Stomach smooth muscle (tissue), 2 donors: ENCODE data around the gene SPRED2.

ENCODE experiments used
- H3K27ac ChIP-seq: one replicate; pipeline ENCODE4 v1.7.0; 2013; ENCODE audit warnings: mild to moderate bottlenecking, low read length, inconsistent platforms
- H3K27me3 ChIP-seq, 2 donors: one replicate each; pipeline ENCODE4 v1.7.0; 2013; ENCODE audit warnings: low read length in 2 of 2; ENCODE audit not compliant: insufficient read depth in 2 of 2, control insufficient read depth in 1 of 2
- H3K36me3 ChIP-seq, 2 donors: one replicate each; pipeline ENCODE4 v1.7.0; 2013; ENCODE audit warnings: low read length in 2 of 2; ENCODE audit not compliant: control insufficient read depth in 2 of 2, insufficient read depth in 2 of 2
- H3K4me1 ChIP-seq: one replicate; pipeline ENCODE4 v1.7.0; 2013; ENCODE audit warnings: low read length; ENCODE audit not compliant: control insufficient read depth, insufficient read depth
- H3K4me3 ChIP-seq, 2 donors: one replicate each; pipeline ENCODE4 v1.7.0; 2013; ENCODE audit warnings: low read length in 2 of 2
- H3K9ac ChIP-seq, 2 donors: one replicate each; pipeline ENCODE4 v1.7.0; 2013; ENCODE audit warnings: low read length in 2 of 2, mild to moderate bottlenecking in 1 of 2
- H3K9me3 ChIP-seq, 2 donors: one replicate each; pipeline ENCODE4 v1.7.0; 2013; ENCODE audit warnings: low read length in 2 of 2; ENCODE audit not compliant: control insufficient read depth in 2 of 2
- donor health status: healthy.
- donor health status: Pancreatic carcinoma.

Gene SPRED2

DNA sequence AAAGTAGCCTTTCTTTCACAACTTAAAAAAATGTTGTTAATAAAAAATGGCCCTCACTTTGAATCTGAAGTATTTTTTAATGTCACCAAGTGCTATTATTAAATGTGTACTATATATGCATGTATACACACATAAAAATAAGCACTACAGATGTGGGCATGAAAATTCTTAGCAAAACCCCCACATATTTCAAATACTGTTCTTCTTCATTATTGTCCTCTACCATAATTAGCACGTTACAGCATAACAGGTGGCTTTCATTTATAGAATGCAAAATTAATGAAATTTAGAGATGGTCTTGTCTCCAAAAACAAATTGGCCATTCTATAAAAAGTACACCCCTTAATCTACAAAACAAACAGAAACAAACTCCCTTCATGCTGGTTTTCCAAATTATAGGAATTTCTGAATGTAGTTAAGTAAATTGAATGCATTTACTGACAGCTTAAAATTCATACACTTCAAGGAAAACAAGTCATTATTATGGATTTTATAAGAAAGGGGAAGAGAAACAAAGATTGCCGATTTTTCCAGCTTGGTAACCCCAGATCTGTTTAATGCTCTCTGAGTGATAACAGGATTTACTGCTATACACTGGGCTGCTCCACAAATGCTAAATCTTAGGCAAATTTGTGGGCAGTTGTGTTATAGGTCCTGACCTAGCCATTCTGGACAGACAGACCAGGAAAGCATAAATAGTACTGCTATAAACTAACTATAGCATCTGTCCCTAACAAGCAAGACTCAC lies 67.2 kb downstream of the SPRED2 start:
- no peaks in the 10 kb centered on the region for H3K9me3 ChIP-seq
- peaks cover 11% of the 10 kb centered on the region for H3K4me1 ChIP-seq
- no peak overlapping the region for H3K4me3 ChIP-seq
- no peaks in the 10 kb centered on the region for H3K27me3 ChIP-seq
- no peak overlapping the region for H3K27ac ChIP-seq
- H3K9ac ChIP-seq: no peak overlapping the region
- no peaks in the 10 kb centered on the region for H3K36me3 ChIP-seq

DNA sequence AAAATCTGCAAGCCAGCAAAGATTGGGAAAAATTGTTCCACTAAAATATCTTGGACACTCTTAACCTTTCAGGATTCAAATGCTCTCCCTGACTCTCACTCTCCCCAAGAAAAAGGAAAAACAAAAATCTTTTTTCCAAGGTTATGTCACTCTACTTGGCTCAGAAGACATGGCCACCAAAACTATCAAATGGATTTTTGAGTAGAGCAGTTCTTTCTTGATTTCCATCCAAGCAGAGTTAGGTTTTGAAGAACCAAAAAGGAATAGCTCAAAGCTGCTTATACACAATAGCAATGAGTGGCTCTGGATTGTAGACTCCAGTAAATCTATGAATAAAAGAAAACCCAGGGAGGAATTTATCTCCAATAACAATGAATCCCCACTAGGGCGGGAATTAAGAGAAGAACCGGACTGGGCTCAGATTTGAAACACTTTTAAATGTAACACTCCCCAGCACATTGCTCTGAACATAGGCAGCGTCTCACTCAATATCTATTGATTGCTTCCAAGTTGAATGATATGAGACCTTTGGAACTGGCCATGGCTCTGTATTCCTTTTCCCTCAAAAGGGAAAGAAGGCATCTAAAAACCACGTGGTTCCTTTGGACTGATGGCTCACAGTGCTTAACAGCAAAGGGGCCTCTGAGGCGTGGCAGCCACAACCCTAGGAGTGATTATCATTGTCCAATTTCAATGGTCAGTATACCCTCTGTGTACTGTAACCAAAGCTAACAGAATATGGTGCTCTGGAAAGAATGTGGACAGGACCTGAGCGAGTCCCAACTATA lies 68.3 kb downstream of the SPRED2 start:
- Histone ChIP-seq H3K4me3 (no peak overlapping the region), H3K36me3 (no peaks in the 10 kb centered on the region), H3K9me3 (no peaks in the 10 kb centered on the region), H3K27me3 (no peaks in the 10 kb centered on the region), H3K27ac (no peak overlapping the region), H3K4me1 (peaks cover 11% of the 10 kb centered on the region), H3K9ac (no peak overlapping the region)

DNA sequence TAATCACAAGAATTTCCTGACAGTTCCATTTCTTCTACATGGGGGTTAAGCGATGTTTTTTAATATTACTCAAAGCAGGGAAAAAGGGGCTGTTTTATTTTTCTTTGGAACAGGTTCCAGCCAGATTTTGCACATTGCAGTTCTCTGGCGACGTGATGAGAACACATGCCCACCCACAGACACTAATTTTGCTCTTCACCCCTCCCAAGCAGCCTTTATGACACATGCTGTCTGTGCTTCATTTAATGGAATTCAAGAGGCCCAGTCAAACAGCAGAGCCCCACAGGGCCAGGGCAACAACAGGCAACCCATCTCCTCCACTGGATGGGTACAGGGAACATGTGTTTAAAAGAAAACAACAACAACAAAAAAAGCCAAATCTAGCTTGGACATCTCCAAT lies 70.8 kb downstream of the SPRED2 start:
- Histone ChIP-seq H3K9ac (no peak overlapping the region), H3K4me3 (no peak overlapping the region), H3K4me1 (peaks cover 3% of the 10 kb centered on the region), H3K27me3 (no peaks in the 10 kb centered on the region), H3K36me3 (no peaks in the 10 kb centered on the region), H3K9me3 (no peaks in the 10 kb centered on the region), H3K27ac (no peak overlapping the region)

DNA sequence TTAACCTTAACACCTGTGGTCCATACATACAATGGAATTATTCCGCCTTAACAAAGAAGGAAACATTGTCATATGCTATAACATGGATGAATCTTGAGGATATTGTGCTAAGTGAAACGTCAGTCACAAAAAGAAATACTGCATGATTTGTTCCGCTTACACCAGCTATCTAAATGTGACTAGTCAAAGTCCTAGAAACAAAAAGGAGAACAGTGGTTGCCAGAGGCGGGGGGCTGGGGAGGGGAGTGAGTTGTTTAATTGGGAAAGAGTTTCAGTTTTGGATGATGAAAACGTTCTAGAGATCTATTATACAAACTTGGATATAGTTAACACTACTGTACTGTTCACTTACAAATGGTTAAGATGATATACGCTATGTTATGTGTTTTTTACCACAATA lies 72.0 kb downstream of the SPRED2 start:
- Histone ChIP-seq H3K36me3 (no peaks in the 10 kb centered on the region), H3K4me1 (peaks cover 3% of the 10 kb centered on the region), H3K27me3 (no peaks in the 10 kb centered on the region), H3K9me3 (no peaks in the 10 kb centered on the region), H3K4me3 (no peak overlapping the region), H3K27ac (no peak overlapping the region), H3K9ac (no peak overlapping the region)

DNA sequence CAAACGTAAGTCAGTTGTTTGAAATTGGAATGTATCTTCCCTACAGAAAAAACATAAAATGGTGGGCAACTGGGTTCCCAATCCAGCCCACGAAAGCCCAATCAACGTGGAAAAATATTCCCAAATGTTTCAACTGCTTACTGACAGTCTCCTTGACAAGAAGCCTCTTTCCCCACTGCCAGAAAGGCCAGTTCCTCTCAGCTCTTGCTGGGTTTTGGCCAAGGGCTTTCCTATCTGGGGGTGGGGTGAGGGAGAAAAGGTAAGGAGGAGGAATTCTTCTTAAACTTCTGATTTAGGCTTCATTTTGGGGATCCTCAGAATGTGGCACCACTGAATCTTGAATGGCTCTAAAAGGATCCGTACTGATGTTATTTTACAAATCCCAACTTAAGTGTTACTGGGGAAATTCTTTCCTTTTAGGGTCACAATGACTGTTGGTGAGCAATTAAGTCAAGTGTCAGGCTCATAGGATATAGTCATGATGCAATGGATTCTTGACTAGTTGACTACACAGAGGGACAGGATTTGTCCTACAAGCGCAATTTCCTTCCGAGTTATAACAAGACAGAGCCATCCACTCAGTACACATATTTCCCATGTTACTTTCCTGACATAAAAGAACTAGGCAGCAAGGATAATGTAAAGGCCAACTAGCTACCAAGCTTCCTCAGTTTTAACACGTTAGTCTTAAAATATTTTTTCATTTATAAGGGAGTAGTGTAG lies 73.6 kb downstream of the SPRED2 start:
- H3K27me3 ChIP-seq: no peaks in the 10 kb centered on the region
- H3K9me3 ChIP-seq: no peaks in the 10 kb centered on the region
- no peaks in the 10 kb centered on the region for H3K36me3 ChIP-seq
- no peak overlapping the region for H3K27ac ChIP-seq
- no peak overlapping the region for H3K4me3 ChIP-seq
- no peak overlapping the region for H3K9ac ChIP-seq
- peaks cover 3% of the 10 kb centered on the region for H3K4me1 ChIP-seq

DNA sequence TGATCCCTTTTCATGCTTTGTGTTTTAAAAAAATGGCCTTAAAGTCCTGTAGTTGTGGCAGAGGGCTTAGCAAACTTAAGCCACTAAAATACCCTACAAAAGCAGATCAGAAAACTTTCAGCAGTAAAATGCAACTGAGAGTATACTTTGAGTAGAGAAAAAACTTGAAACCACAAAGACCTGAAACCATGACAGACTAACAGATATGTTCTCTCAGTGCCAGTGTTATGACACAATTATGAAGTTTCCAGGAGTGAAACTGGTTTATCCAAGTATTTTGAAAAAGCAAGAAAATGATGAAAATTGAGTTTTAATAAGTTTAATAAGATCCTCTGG lies 74.5 kb downstream of the SPRED2 start:
- Histone ChIP-seq H3K9ac (no peak overlapping the region), H3K4me1 (no peaks in the 10 kb centered on the region)

DNA sequence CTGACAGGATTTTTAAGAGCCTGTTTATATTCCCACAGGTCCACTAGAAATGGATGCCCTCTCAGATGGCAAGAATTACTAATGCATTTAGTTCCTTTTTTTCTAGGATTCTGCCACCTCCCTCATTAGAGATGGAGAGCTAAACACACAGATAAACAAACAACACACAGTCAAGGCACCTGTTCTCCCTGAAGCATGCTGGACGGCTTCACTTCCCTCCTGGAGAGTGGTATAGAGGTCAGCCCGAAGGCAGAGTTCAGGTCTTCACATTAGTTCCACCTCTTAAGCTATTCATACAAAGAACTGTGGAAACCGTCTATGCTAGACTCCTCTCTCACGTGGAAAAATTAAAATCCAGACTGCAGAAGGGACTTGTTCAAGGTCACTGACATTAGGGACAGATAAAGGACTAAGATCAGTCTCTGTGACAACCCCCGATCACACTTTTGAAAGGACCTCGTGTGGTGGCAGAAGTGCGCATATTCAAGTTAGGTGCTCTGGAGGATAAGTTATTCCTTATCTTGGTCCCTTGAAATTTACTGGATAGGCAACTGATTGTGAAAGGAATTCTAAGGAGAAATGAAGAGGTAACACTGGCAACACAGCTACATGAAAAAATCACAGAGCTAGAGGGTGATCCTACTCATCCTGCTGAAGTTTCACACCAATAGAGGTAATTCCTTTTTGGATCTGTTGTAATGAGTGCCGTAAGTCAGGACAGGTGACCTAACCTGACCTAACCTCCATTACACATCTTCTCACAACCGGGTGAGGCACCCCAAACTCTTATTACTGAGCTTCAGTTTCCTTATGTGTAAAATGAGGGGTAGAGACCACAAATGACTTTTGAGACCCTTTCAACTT lies 75.1 kb downstream of the SPRED2 start:
- Histone ChIP-seq H3K27me3 (no peaks in the 10 kb centered on the region), H3K27ac (no peak overlapping the region), H3K9me3 (no peaks in the 10 kb centered on the region), H3K4me1 (no peaks in the 10 kb centered on the region), H3K36me3 (no peaks in the 10 kb centered on the region), H3K9ac (no peak overlapping the region), H3K4me3 (no peak overlapping the region)

More for the DNA sequence above, 74.5 kb downstream of the SPRED2 start:
- no peak overlapping the region for H3K27ac ChIP-seq
- no peaks in the 10 kb centered on the region for H3K9me3 ChIP-seq
- H3K4me3 ChIP-seq: no peak overlapping the region
- H3K36me3 ChIP-seq: no peaks in the 10 kb centered on the region
- no peaks in the 10 kb centered on the region for H3K27me3 ChIP-seq

DNA sequence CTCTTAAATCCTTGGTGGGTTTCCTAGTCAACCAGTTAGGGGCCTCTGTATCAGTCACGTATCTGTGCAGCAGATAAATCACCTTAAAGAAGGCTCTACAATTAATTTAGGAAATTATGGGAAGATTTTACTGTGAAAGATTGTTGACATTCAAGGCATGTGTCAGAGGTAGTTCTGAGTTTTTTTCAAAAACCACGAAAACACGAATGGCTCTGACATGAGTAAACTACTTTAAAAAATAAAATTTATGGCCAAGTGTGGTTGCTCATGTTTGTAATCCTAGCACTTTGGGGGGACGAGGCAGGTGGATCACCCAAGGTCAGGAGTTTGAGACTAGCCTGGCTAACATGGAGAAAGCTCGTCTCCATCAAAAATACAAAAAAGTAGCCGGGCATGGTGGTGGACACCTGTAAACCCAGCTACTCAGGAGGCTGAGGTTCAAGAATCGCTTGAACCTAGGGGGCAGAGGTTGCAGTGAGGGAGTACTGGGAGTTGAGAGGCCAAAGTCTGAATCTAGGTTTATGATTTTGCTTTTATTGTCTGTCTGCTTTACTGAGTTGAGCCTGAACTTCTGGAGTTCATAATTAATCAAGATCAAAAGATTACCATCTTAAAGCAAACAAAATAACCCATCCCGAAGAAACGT lies 77.1 kb downstream of the SPRED2 start:
- peaks cover 1% of the 10 kb centered on the region for H3K4me1 ChIP-seq

DNA sequence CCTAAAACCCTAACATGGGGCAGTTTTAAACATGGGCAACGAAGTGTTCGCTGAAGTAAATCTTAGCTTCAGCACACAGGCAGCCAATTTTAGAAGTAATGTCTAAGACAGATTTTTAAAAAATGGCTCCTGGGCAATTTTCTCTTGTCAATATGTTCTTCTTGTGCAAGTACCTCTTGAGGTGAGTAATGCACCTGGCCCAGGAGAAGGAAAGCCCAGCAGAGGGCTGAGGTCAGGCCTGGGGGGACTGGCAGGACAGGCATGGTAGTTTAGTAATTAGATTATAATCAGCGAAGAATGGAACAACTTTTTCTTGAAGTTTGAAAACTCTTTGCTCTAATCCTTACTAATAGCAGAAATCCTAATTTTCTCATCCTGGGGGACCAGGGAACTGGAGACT lies 77.6 kb downstream of the SPRED2 start:
- Histone ChIP-seq H3K27ac (no peak overlapping the region), H3K36me3 (no peaks in the 10 kb centered on the region), H3K4me1 (peaks cover 7% of the 10 kb centered on the region), H3K9ac (no peak overlapping the region), H3K27me3 (no peaks in the 10 kb centered on the region), H3K4me3 (no peak overlapping the region), H3K9me3 (no peaks in the 10 kb centered on the region)

More for the DNA sequence above, 77.1 kb downstream of the SPRED2 start:
- H3K9me3 ChIP-seq: no peaks in the 10 kb centered on the region
- no peaks in the 10 kb centered on the region for H3K36me3 ChIP-seq
- no peak overlapping the region for H3K4me3 ChIP-seq
- no peaks in the 10 kb centered on the region for H3K27me3 ChIP-seq
- no peak overlapping the region for H3K27ac ChIP-seq
- H3K9ac ChIP-seq: no peak overlapping the region

DNA sequence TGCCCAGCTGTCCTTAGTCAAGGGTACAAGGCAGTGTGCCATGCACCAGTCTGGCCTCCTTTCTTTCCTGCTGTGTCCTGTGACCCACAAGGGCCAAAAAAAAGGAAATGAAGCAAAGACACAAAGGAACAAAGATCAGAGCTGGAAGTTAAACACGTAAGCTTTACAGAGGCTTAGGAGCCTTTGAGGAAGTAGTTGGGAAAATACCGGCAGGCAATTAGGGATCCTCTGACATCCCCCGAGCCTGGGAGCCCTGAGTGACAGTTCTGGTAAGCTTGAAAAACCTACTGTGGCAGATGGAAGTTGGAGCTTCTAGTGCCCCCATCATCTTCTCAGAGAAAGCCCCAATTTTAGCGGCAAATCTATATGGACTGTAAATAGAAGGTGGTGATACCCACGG lies 78.5 kb downstream of the SPRED2 start:
- no peak overlapping the region for H3K4me3 ChIP-seq
- no peak overlapping the region for H3K27ac ChIP-seq
- H3K36me3 ChIP-seq: no peaks in the 10 kb centered on the region
- H3K27me3 ChIP-seq: no peaks in the 10 kb centered on the region
- H3K4me1 ChIP-seq: peaks cover 11% of the 10 kb centered on the region
- H3K9ac ChIP-seq: no peak overlapping the region
- no peaks in the 10 kb centered on the region for H3K9me3 ChIP-seq
